Endothelial cell of umbilical vein (primary cell): ENCODE measurements around the gene PKD1. TPM values are rescaled to one million over a fixed set of nuclear protein-coding genes. Genes with fewer than 3 reads are reported as not detected.
"Not testable (repeated sequence)": the region's sequence is repeated elsewhere in the genome, so short reads cannot be mapped to it uniquely, and the experiment has no call there.

Experiments
- BruUV-seq: library from RNA; stranded (reverse); fragments of 400-500 nt; replicated peaks from 2 replicates; lab custom pipeline; 2021; lab: Mats Ljungman, UMichigan
- CTCF ChIA-PET: fragments of 300-600, 350-600 bp; sonication (Branson Sonifier 250); formaldehyde crosslinking; loops from one replicate; lab custom pipeline; 2021; ENCODE audit warnings: antibody characterized with exemption, inconsistent platforms; lab: Charles Lee
- POLR2A ChIA-PET: fragments of 300-600, 350-600 bp; sonication (Branson Sonifier 250); formaldehyde crosslinking; loops from one replicate; lab custom pipeline; 2021; ENCODE audit warnings: antibody characterized with exemption, inconsistent platforms; lab: Charles Lee
- DNase-seq: peaks from one replicate; pipeline ENCODE4 v3.0.0-alpha.2; 2011; ENCODE audit warnings: low read depth, low spot score
- FAIRE-seq: peaks from 2 replicates; lab custom pipeline; 2011; peaks lifted over from hg19 to GRCh38; lab: Jason Lieb, UNC
- H2AFZ ChIP-seq: 2 replicates; pipeline ENCODE4 v1.6.0; 2012; ENCODE audit warnings: low read depth, low read length, control low read depth, inconsistent platforms
- H3K27ac ChIP-seq: 2 replicates; pipeline ENCODE4 v1.5.1; 2011; ENCODE audit warnings: low read depth, mild to moderate bottlenecking, control low read depth, low read length, moderate library complexity; ENCODE audit not compliant: insufficient read depth
- H3K27me3 ChIP-seq, 2 experiments: 2 replicates each; pipeline versions ENCODE4 v1.6.0 to v1.6.1; 2011; ENCODE audit warnings: low read length in 2 of 2, mixed read lengths in 1 of 2; ENCODE audit not compliant: control insufficient read depth in 2 of 2, insufficient read depth in 2 of 2
- H3K36me3 ChIP-seq, 2 experiments: 2 replicates in 1 of 2; 3 replicates in 1 of 2; pipeline ENCODE4 v1.5.1; 2011; ENCODE audit warnings: low read length in 2 of 2, mild to moderate bottlenecking in 1 of 2, moderate library complexity in 1 of 2; ENCODE audit not compliant: control insufficient read depth in 2 of 2, insufficient read depth in 2 of 2; ENCODE audit errors: extremely low read depth in 1 of 2
- H3K4me1 ChIP-seq: 3 replicates; pipeline ENCODE4 v1.5.1; 2011; ENCODE audit warnings: mild to moderate bottlenecking, low read length; ENCODE audit not compliant: control insufficient read depth, insufficient read depth; ENCODE audit errors: extremely low read depth
- H3K4me2 ChIP-seq: 2 replicates; pipeline ENCODE4 v1.6.1; 2011; ENCODE audit warnings: low read length, control low read depth, mixed read lengths; ENCODE audit not compliant: insufficient read depth
- H3K4me3 ChIP-seq, 3 experiments: fragments of 200-600 bp in 1 of 3; sonication (generic), shearing (Covaris generic) in 1 of 3; replicated peaks in 1 of 3; 2 replicates each; pipeline ENCODE4 v1.5.1; 2011 to 2016; ENCODE audit warnings: control low read depth in 3 of 3, low read length in 3 of 3, mild to moderate bottlenecking in 2 of 3, inconsistent platforms in 1 of 3, low read depth in 1 of 3, moderate library complexity in 1 of 3; ENCODE audit not compliant: insufficient read depth in 1 of 3
- H3K79me2 ChIP-seq: 2 replicates; pipeline ENCODE4 v1.6.0; 2012; ENCODE audit warnings: low read length, inconsistent platforms; ENCODE audit not compliant: control insufficient read depth, insufficient read depth
- H3K9ac ChIP-seq: replicated peaks from 2 replicates; pipeline ENCODE3; 2011; ENCODE audit warnings: low read length, control low read depth; ENCODE audit not compliant: insufficient read depth; ENCODE audit errors: extremely low read depth
- H3K9me1 ChIP-seq: replicated peaks from 3 replicates; pipeline ENCODE4 v1.6.0; 2011; ENCODE audit warnings: mild to moderate bottlenecking, low read length; ENCODE audit not compliant: control insufficient read depth, insufficient read depth; ENCODE audit errors: extremely low read depth
- H3K9me3 ChIP-seq: replicated peaks from 2 replicates; pipeline ENCODE4 v1.5.1; 2012; ENCODE audit warnings: low read length, inconsistent platforms; ENCODE audit not compliant: control insufficient read depth, insufficient read depth
- H4K20me1 ChIP-seq: replicated peaks from 2 replicates; pipeline ENCODE3; 2011; ENCODE audit warnings: mild to moderate bottlenecking, low read length; ENCODE audit not compliant: control insufficient read depth, insufficient read depth; ENCODE audit errors: extremely low read depth
- FOS ChIP-seq: IDR thresholded peaks from 2 replicates; pipeline ENCODE4 v1.6.1; 2011; ENCODE audit warnings: mild to moderate bottlenecking, low read length, moderate library complexity, borderline replicate concordance; ENCODE audit not compliant: insufficient read depth
- MYC ChIP-seq: IDR thresholded peaks from one replicate; pipeline ENCODE4 v1.6.1; 2011; ENCODE audit warnings: mild to moderate bottlenecking, low read depth, low read length
- POLR2A ChIP-seq: IDR thresholded peaks from 2 replicates; pipeline ENCODE4 v1.6.1; 2012; ENCODE audit warnings: low read depth, mild to moderate bottlenecking, control low read depth, low read length
- POLR2AphosphoS5 ChIP-seq: IDR thresholded peaks from 2 replicates; pipeline ENCODE4 v1.6.1; 2012; ENCODE audit warnings: low read depth, mild to moderate bottlenecking, control low read depth, low read length, moderate library complexity; ENCODE audit not compliant: insufficient read depth
- dilution Hi-C: fragments of 300-500 bp; cut with MboI; formaldehyde crosslinking; loops from one replicate; pipeline ENCODE4 v1.15.0; 2019; ENCODE audit warnings: low sequenced_read_pairs; ENCODE audit not compliant: extremely low pct_ligation_motif_present
- intact Hi-C: fragments of 100-400 bp; cut with micrococcal nuclease; formaldehyde crosslinking; loops from one replicate; pipeline ENCODE4 v1.10.0; 2022
- polyA plus RNA-seq, 4 experiments: library from polyadenylated mRNA; depleted of rRNA in 3 of 4; stranded (reverse) in 3 of 4; unstranded in 1 of 4; fragments of >200 nt; gene quantifications; 2 replicates each; pipeline versions ENCODE4 v1.2.1 to v1.2.3, GENCODE V29; 2011 to 2012; ENCODE audit warnings: missing spikeins in 1 of 4
- total RNA-seq: library from RNA; stranded (reverse); gene quantifications from 2 replicates; pipeline ENCODE4 v1.2.3, GENCODE V29; 2021
- TF ChIP-seq, protein P1 (sequence below): IDR thresholded peaks from 2 replicates; pipeline ENCODE4 v1.6.1; 2011; ENCODE audit not compliant: insufficient read depth, insufficient read length

The PKD1 gene
- total and polyA plus RNA-seq, 2 donors (not counting 3 experiments of a cell fraction or from before 2014, with no cell fraction given) = 52.5 to 102 TPM

- Histone ChIP-seq H2AFZ (no peak overlapping the region), H3K36me3 (no peaks in the 10 kb centered on the region), H3K9me3 (no peaks in the 10 kb centered on the region), H3K4me3 (no peak overlapping the region), H3K9me1 (no peaks in the 10 kb centered on the region), H3K9ac (no peak overlapping the region), H3K27me3 (no peaks in the 10 kb centered on the region), H4K20me1 (no peaks in the 10 kb centered on the region), H3K27ac (no peak overlapping the region), H3K4me1 (peaks cover 30% of the 10 kb centered on the region), H3K79me2 (peaks cover 22% of the 10 kb centered on the region), H3K4me2 (no peak overlapping the region)
- DNase-seq (no peak), FAIRE-seq (no peak)
- BruUV-seq = no TSS peak
- dilution Hi-C loops = no loop called here
- intact Hi-C loops = loop anchor here (1.0 kb wide), 1 partner anchor 18 kb away; no protein-coding TSS in a partner anchor
- ChIA-PET POLR2A (no interaction called here), CTCF (interaction anchor here (1.0 to 2.2 kb wide), 5 partner anchors 18 to 118 kb away, joined by 3 to 29 read pairs (median 3); no protein-coding TSS in a partner anchor)
- TF ChIP-seq, protein P1, sequence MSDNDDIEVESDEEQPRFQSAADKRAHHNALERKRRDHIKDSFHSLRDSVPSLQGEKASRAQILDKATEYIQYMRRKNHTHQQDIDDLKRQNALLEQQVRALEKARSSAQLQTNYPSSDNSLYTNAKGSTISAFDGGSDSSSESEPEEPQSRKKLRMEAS = no peak
- TF ChIP-seq MYC (no peak), POLR2A (no peak), FOS (no peak), POLR2AphosphoS5 (no peak)
These were observed 13.8 kb downstream of the PKD1 start for GRCh38 chr16:2121853-2122252.

- CTCF ChIA-PET = interaction anchor here (1.0 to 2.2 kb wide), 5 partner anchors 19 to 117 kb away, joined by 3 to 29 read pairs (median 3); no protein-coding TSS in a partner anchor
- H3K4me2 ChIP-seq, DNase-seq: not testable (repeated sequence)
These were observed 14.4 kb downstream of the PKD1 start for GRCh38 chr16:2121325-2121724.

DNA sequence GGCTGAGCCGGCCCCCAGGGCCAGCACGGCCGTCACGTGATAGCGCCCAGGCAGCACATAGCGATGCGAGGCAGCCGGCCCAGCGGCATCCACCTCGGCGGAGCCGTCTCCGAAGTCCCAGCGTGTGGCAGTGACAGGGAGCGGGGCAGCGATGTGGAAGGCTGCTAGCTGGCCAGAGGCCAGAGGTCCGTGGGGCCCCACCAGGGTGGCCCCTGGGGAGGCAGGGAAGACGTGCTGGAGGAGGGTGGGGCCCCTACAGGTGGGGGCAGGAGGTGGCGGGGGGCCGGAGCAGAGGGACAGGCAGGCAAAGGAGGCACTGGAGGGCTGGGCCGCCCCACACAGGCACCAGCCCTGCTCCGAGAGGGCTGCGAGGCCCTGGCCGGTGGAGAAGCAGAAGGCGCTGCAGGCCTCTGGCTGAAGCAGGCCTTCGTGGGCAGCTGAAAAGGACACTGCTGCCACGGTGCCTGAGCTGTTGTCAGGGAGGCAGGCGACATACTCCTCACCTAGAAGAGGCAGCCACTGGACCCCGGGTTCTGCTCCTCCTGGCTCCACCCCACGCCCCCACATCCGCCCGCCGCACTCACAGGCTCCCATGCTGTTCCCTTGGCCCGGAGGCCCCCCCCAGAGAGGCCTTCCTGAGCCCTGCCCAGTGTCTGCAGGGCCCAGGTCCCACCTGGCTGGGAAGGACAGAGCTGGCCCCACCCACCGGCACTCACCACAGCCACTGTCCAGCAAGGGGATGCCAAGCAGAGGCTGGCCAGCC lies 17.6 kb downstream of the PKD1 start:
- H3K9me3 ChIP-seq, H3K9ac ChIP-seq, H3K4me3 ChIP-seq, H3K27ac ChIP-seq, H3K4me2 ChIP-seq, FAIRE-seq, H3K36me3 ChIP-seq, CTCF ChIA-PET, DNase-seq, H3K27me3 ChIP-seq, H3K9me1 ChIP-seq, dilution Hi-C loops, H2AFZ ChIP-seq, H3K4me1 ChIP-seq, intact Hi-C loops, H3K79me2 ChIP-seq, H4K20me1 ChIP-seq, POLR2A ChIA-PET: not testable (repeated sequence)
- BruUV-seq = TSS peak; percentile 37

More at GRCh38 chr16:2121325-2121724, 14.4 kb downstream of the PKD1 start:
- H3K9me1 ChIP-seq, H4K20me1 ChIP-seq, H2AFZ ChIP-seq, BruUV-seq, H3K36me3 ChIP-seq, H3K9ac ChIP-seq, H3K27me3 ChIP-seq, POLR2A ChIA-PET, H3K27ac ChIP-seq, H3K9me3 ChIP-seq, H3K4me3 ChIP-seq, dilution Hi-C loops: not testable (repeated sequence)
- intact Hi-C loops = loop anchor here (1.0 kb wide), 1 partner anchor 19 kb away; no protein-coding TSS in a partner anchor
- peak; percentile 31 for FAIRE-seq
- Histone ChIP-seq H3K79me2 (peaks cover 17% of the 10 kb centered on the region), H3K4me1 (peaks cover 25% of the 10 kb centered on the region)
